ENCODE measurements around the gene MYO15B.
"Not testable (repeated sequence)": the region's sequence is repeated elsewhere in the genome, so short reads cannot be mapped to it uniquely, and the experiment has no call there.

MYO15B gene

DNA sequence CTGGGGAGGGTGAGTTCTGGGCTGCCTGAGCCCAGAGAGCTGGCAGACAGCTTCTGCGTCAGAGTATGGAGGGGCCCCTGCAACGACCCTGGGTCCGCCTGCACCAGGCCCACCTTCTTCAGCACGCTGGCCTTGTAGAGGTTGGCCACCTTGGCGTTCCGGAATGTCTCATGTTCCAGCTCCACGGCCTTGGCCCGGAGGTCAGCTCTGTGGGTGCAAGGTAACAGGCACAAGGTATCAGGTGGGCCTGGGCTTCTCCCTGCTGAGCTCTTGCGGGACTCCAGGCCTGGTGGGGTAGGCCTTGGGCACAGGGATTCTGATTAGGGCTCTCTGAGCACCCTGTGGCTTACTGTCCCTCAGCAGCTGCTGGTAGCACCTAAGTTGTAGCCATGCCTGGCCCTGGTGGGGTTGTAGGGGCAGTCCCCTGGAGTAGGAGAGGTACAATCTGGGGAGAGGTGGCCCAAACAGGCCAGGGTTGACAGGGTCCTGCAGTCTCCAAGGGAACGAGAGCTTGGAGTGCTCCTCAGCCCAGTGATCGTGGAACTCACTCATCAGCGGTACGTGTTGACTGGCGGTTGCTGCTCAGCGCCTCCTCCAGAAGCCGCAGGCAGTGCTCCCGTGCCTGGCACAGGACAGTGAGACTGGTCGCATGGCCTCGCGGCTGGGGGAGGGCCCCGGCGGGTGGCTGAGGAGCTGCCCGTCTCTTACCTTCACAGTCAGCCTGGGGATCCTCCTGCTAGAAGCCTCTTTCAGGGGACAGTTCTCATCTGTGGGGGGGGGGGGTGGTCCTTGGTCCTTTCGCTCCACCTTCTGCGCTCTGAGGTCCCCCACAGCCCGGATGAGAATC is 42.7 kb downstream of the MYO15B start:
- H3K4me3 Mint-ChIP-seq: no peak overlapping the region

DNA sequence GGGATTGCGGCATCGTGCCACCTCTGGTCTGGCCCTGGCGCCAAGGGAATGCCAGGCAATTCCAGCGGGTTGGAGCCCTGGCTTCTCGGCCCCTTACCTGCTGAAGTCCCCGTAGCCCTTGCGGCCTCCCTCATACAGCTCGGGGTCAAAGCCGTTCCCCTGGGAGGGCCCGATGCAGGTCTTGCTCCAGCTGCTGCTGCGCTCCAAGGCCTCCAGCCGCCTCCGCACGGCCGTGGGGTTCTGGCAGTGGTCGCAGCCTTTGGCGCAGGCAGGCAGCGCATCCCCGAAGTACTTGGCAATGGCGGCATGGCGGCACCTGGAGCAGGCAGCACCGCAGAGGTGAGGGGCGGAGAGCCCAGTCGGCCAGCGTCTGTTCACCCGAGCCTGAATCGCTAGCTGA is 43.8 kb downstream of the MYO15B start:
- Mint-ChIP-seq H3K36me3 (no peaks in the 10 kb centered on the region), H3K4me1 (ENCODE audit: low read depth) (peaks cover 5% of the 10 kb centered on the region), H3K27me3 (no peaks in the 10 kb centered on the region), H3K4me3 (no peak overlapping the region), H3K27ac (no peak overlapping the region), H3K9me3 (ENCODE audit: low read depth) (no peaks in the 10 kb centered on the region)

More for the DNA sequence above, 42.7 kb downstream of the MYO15B start:
- Mint-ChIP-seq H3K27me3 (no peaks in the 10 kb centered on the region), H3K27ac (no peak overlapping the region), H3K4me1 (ENCODE audit: low read depth) (peaks cover 5% of the 10 kb centered on the region), H3K9me3 (ENCODE audit: low read depth) (no peaks in the 10 kb centered on the region), H3K36me3 (no peaks in the 10 kb centered on the region)

DNA sequence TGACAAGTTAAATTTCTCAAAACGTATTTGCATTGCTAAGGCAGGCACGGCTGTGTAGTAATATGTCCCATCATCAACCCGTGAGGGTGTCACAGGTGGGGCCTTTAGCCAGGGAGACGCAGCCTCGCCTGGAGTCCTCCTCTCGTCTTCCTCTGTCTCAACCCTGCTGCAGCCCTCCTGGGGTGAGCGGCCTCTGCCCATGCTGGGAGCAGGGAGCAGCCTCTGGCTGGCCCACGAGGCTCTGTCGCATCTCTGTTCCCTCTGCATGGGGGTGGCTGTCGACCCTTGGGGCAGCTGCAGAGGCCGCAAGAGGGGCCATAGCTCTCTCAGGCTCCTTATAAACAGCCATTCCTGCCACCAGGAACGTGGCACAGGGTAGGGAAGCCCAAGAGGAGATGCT is 44.8 kb downstream of the MYO15B start:
- H3K36me3 Mint-ChIP-seq: no peaks in the 10 kb centered on the region
- H3K27me3 Mint-ChIP-seq: no peaks in the 10 kb centered on the region
- H3K4me3 Mint-ChIP-seq: no peak overlapping the region
- no peaks in the 10 kb centered on the region for H3K9me3 Mint-ChIP-seq (ENCODE audit: low read depth)
- H3K4me1 Mint-ChIP-seq (ENCODE audit: low read depth): peaks cover 5% of the 10 kb centered on the region
- H3K27ac Mint-ChIP-seq: no peak overlapping the region

DNA sequence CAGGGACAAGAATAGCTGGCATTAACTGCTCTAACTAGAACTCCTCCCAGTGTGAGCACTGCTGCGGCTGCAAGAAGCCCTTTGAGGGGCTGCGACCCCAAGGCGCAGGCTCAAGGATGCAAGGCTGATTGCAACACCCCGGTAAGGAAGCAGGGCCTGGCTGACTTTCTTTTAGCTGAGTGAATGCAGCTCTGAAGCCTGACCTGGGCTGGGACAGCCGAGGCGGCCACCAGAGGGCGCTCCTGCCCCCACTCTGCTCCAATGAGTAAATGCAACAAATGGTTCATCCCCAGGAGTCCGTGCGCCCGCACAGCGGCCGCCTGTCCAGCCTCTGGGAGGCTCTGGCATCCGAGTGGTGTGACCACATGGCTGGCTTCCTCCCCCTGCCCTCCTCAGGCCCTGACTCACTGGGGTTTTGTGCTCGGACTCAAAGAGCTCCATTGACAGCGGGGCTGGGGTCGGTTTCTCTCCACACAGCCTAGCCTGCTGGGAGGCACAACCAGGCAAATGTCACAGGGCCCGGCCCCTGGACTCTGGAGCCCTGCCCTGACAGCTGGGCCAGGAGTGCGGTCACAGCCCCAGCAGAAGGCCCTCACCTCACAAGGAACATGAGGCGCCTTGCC is 45.4 kb downstream of the MYO15B start, which contains the start of gene SMIM5:
TSS of gene SMIM5 (plus strand) at position 572 of the 623 bp plus-strand sequence. CDS start 6,768 bp downstream, outside the sequence.
- Mint-ChIP-seq H3K4me3 (no peak within 1 kb of the TSS), H3K9me3 (ENCODE audit: low read depth) (no peaks in the 10 kb centered on the region), H3K36me3 (no peaks in the 10 kb centered on the region), H3K4me1 (ENCODE audit: low read depth) (peaks cover 5% of the 10 kb centered on the region), H3K27ac (no peak within 1 kb of the TSS), H3K27me3 (no peaks in the 10 kb centered on the region)

DNA sequence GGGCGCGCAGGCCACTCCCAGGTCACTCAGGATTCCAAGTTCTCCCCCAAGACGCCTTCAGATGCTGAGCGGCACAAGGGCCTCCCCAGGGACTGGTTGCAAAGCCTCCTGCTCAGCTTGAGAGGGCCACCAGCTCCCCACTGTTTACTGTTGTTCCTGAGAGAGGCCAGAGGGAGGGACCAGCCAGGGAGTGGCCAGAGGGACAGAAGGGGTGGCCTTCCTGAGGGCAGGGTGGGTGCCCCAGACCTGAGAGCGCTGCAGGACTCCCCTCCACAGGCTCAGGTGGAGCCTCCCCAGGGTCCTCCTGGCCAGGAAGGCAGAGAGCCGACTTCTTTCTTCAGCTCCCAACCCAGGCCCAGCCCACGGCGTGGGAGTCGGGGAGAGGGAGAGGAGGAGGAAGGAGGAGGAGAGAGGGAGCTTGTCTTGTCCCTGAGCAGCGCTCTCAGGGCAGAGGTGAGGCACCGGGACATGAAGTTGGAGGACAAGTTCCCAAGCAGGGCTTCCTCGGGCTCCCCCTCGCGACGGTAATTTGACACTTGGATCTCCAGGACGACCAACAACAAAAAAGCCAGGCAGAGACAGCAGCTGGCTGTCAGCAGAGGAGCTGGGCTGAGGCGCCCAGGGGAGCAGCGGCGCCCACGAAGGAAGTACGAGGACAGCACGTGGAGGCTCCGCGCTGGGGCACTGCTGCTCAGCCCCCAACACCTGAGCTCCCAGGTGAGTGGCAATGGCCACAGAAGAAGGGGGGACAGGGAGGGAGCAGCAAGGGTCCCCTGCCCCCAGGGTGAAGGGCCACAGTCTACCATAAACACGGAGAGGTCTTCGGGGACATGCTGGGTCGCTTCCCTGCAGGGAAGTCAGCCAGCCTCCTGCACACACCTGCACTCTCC is 46.1 kb downstream of the MYO15B start:
- H3K4me3 Mint-ChIP-seq: no peak overlapping the region

DNA sequence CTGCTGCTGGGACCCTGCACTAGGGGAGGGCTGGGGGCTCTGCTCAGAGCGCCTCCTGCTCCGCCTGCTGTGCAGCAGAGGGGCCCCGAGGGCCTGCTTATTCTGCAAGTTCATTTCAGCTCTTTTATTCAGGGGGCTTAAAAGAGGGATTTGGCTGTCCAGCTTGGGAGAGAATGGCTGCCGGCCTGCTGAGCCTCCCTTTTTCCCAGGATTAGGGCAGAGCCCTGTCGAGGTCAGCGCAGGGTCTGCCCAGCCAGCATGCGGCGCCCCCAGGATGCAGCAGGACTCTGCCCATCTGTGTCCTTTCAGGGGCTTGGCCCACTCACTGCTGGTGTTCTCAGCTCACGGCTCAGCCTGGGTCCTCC is 46.8 kb downstream of the MYO15B start:
- H3K4me1 Mint-ChIP-seq (ENCODE audit: low read depth): peaks cover 5% of the 10 kb centered on the region
- H3K27ac Mint-ChIP-seq: no peak overlapping the region
- H3K4me3 Mint-ChIP-seq: no peak overlapping the region
- no peaks in the 10 kb centered on the region for H3K36me3 Mint-ChIP-seq
- no peaks in the 10 kb centered on the region for H3K9me3 Mint-ChIP-seq (ENCODE audit: low read depth)
- H3K27me3 Mint-ChIP-seq: no peaks in the 10 kb centered on the region

More for the DNA sequence above, 46.1 kb downstream of the MYO15B start:
- H3K36me3 Mint-ChIP-seq: no peaks in the 10 kb centered on the region
- no peaks in the 10 kb centered on the region for H3K27me3 Mint-ChIP-seq
- peaks cover 5% of the 10 kb centered on the region for H3K4me1 Mint-ChIP-seq (ENCODE audit: low read depth)
- no peaks in the 10 kb centered on the region for H3K9me3 Mint-ChIP-seq (ENCODE audit: low read depth)
- H3K27ac Mint-ChIP-seq: no peak overlapping the region

DNA sequence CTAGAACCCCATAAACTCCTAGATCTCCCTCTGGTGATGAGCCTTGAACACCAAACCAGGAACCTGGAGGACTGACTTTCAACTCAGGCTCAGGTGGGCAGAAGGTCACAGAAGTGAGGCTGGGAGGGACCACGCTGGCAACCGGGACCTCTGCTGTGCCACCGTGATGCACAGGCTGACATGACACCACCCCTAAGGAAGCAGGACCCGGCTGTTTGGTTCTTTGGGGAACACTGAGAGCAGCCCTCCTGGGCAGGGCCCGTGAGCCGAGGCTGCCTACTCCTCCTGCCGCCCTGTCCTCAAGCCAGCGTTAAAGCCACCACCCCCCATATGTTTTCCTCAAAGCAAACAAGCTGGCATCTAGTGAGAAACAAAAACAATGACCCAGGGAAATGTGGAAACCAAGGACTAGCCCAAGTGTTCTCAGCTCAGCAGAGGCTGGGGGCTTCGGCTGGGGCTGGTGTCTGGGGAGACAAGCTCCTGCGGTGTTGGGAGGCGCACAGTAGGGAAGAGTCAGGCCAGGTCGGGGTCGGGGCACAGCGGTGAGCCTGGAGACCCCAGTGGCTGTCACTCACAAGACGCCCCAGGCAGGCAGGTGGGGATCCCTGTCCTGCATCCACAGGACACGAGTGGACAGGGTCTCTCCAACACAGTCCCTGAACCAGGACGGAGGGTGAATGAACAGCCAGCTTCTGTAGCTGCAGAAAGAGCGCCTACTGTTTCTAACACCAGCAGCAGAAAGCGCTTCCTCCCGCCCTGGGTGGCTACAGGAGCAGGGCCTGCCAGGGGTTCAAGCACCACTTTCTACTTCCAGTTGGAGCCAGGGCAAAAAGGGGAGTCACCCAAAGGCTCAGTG is 47.4 kb downstream of the MYO15B start:
- H3K27me3 Mint-ChIP-seq: no peaks in the 10 kb centered on the region
- no peak overlapping the region for H3K4me3 Mint-ChIP-seq
- H3K36me3 Mint-ChIP-seq: no peaks in the 10 kb centered on the region
- no peak overlapping the region for H3K27ac Mint-ChIP-seq
- peaks cover 5% of the 10 kb centered on the region for H3K4me1 Mint-ChIP-seq (ENCODE audit: low read depth)
- H3K9me3 Mint-ChIP-seq (ENCODE audit: low read depth): no peaks in the 10 kb centered on the region

DNA sequence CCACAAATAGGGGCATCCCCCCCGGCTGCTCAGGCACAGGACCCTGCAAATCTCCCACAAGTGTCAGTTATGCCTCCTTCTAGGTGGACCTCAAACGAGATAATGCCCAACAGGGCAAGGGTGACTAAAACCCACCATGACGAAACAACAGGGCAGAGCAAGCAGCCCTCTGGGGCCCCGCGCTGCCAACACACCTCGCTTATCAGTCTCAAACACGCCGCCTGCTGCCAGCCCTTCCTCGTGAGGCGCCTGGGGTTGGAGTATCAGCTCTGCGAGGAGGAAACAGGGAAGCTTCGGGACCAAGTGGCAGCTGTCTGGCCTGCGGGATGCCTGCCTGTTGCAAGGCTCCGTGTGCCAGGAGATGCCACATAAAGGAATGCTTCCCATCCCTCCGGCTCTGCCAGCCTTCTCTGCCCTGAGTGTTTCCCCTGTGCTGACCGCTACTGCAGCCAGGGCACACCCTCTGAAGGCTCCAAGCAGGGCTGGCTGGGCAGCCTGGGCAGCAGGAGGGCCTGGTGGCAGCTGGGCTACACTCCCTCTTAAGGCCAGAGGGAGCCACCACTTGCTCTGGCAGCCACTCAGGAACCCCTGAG is 48.1 kb downstream of the MYO15B start:
- H3K4me3 Mint-ChIP-seq: no peak overlapping the region
- no peak overlapping the region for H3K27ac Mint-ChIP-seq
- no peaks in the 10 kb centered on the region for H3K9me3 Mint-ChIP-seq (ENCODE audit: low read depth)
- H3K4me1 Mint-ChIP-seq (ENCODE audit: low read depth): peaks cover 5% of the 10 kb centered on the region
- H3K36me3 Mint-ChIP-seq: no peaks in the 10 kb centered on the region
- no peaks in the 10 kb centered on the region for H3K27me3 Mint-ChIP-seq

DNA sequence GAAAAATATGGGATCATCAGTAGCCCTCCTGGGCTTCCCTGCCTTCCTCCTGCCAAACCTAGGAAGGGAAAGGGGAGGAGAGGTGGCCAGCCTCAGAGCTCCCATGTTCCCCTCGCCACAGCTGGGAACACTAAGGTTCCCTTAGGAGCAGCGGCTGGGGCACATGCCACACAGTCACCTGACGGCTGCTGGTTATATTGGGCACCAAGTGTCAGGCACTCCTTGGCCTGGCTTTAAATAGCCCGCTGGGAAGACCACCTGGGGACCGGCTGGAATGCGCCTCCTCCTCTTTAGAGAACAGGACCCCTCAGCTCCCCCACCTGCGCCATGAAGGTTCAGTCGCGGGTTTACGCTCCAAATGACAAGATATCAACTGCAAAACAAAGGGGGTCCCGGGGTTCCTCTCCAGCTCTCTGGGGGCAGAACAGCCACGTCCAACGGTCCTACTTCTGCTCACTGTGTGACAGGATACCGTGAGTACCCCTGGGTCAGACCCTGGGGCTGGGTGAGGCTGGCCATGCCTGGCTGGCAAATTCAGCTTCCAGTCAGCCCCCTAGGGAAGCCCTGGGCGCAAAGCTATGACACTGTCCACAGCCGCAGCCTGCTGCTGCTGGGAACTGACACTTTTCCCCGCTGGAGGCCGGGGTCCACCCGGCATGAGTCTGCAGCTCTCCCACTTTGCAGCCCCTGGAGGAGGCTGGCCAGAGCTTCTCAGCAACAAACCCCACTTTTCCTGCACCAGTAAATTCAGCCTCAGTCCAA is 49.0 kb downstream of the MYO15B start:
- H3K9me3 Mint-ChIP-seq (ENCODE audit: low read depth): no peaks in the 10 kb centered on the region
- no peak overlapping the region for H3K4me3 Mint-ChIP-seq
- no peaks in the 10 kb centered on the region for H3K36me3 Mint-ChIP-seq
- H3K27ac Mint-ChIP-seq: no peak overlapping the region
- H3K27me3 Mint-ChIP-seq: no peaks in the 10 kb centered on the region
- H3K4me1 Mint-ChIP-seq (ENCODE audit: low read depth): peaks cover 5% of the 10 kb centered on the region

DNA sequence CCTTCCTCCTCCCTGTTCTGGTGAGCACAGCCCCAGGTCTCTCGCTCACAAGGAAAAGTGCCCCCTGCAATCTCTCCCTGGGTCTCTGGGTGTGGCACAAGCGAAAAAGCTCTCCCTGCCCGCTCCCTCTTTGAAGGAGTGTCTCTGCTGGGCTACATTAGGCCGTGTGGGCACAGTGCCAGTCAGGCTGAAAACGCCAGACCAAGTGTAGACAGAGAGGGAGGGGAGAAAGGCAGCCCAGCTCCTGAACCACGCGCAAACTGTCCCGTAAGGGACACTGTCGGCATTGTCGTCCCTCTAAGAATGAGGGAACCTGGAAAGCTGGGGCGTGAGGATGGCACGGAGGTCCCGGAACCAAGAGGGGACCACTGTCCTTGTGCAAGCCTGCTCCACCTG is 49.5 kb downstream of the MYO15B start:
- H3K36me3 Mint-ChIP-seq: no peaks in the 10 kb centered on the region

DNA sequence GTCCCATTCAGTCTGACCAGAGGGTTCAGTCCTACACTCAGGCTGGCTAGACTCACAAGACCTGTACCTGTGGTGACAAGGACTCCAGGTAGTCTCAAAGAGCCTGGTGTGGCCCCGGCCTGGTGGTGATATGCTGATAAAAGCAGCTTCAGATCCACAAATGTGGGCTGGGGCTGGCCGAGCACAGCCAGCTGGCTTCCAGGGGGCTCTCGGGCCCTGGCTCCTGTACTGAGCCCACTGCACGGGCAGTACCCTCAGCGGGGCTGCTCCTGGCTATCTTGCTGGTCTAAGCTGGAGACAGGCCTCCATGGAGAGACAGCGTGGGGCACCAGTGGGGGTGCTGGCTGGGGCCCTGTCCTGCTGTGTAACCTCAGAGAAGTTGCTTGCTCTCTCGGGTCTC is 50.0 kb downstream of the MYO15B start:
- H3K9me3 Mint-ChIP-seq (ENCODE audit: low read depth): no peaks in the 10 kb centered on the region

More for the DNA sequence above, 49.5 kb downstream of the MYO15B start:
- Mint-ChIP-seq H3K4me3 (no peak overlapping the region), H3K27me3 (no peaks in the 10 kb centered on the region), H3K9me3 (ENCODE audit: low read depth) (no peaks in the 10 kb centered on the region), H3K27ac (no peak overlapping the region), H3K4me1 (ENCODE audit: low read depth) (peaks cover 5% of the 10 kb centered on the region)

DNA sequence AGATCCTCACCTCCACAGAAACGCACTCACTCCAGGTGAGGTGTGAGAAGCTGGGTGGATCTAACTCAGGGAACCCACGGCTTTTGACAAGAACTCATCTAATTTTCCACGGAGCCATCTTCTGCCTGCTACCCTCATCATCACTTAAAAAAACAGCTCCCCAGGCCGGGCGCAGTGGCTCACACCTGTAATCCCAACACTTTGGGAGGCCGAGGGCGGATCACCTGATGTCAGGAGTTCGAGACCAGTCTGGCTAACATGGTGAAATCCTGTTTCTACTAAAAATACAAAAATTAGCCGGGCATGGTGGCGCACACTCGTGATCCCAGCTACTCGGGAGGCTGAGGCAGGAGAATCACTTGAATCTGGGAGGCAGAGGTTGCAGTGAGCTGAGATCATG is 50.4 kb downstream of the MYO15B start:
- H3K9me3 Mint-ChIP-seq (ENCODE audit: low read depth); H3K36me3 Mint-ChIP-seq; H3K4me1 Mint-ChIP-seq (ENCODE audit: low read depth); H3K27me3 Mint-ChIP-seq; H3K4me3 Mint-ChIP-seq; H3K27ac Mint-ChIP-seq: not testable (repeated sequence)

More for the DNA sequence above, 50.0 kb downstream of the MYO15B start:
- H3K4me1 Mint-ChIP-seq (ENCODE audit: low read depth): peaks cover 5% of the 10 kb centered on the region
- no peaks in the 10 kb centered on the region for H3K36me3 Mint-ChIP-seq
- H3K27ac Mint-ChIP-seq: no peak overlapping the region
- H3K27me3 Mint-ChIP-seq: no peaks in the 10 kb centered on the region
- H3K4me3 Mint-ChIP-seq: no peak overlapping the region

DNA sequence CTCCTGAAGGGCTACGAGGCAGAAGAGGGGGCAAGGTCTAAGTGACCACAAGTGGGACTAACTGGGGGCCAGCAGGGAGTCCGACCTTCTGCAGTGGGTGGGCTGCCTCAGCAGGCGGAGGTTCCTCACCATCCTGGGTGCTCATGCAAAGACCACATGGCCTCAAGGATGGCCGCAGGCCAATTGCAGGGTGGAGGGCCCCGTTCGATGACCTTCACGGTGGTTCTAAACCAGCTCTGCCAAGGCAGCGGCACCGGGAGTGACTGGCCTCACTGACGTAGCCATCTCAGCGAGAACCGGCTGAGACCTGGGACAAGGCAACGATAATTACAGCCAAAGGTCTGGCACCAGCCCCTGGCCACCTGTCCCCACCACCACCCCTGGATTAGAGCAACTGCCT is 51.3 kb downstream of the MYO15B start:
- Mint-ChIP-seq H3K4me3 (no peak overlapping the region), H3K9me3 (ENCODE audit: low read depth) (no peaks in the 10 kb centered on the region), H3K27ac (no peak overlapping the region), H3K36me3 (no peaks in the 10 kb centered on the region), H3K27me3 (no peaks in the 10 kb centered on the region), H3K4me1 (ENCODE audit: low read depth) (peaks cover 1% of the 10 kb centered on the region)
